ENCODE data around the gene ACSM6.
"Not testable (repeated sequence)": the region's sequence is repeated elsewhere in the genome, so short reads cannot be mapped to it uniquely, and the experiment has no call there.

Gene ACSM6
- total RNA-seq, result 0 to 0.03 (median 0) reads per million in 18 experiments

GRCh38 chr10:95193944-95194343 lies at the start of gene ACSM6:
Gene ACSM6 (plus strand): TSS chr10:95194238. CDS start chr10:95194486, 248 bp downstream.
- no peak for DNase-seq

- DNase-seq, result no peak
Measured at GRCh38 chr10:95168694-95169093, 25.3 kb upstream of the ACSM6 start.

DNA sequence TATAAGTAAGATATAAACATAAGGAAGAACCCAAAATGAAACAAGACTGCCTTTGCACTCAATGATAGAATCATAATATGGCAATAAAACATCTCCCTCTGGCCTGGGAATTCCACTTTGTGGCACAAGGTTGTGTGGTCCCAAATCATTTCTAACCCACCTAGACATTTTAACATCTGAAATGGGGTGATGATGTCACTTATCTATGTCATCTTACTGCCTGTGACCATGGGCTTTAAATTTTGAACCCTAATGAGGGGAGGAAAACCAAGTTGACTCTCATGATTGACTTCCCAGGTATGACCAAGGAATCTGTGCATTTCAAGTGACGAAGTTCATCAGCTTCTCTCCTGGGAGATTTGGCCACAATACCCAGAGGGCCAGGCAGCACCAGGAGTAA lies 24.5 kb upstream of the ACSM6 start:
- no peak for DNase-seq

DNA sequence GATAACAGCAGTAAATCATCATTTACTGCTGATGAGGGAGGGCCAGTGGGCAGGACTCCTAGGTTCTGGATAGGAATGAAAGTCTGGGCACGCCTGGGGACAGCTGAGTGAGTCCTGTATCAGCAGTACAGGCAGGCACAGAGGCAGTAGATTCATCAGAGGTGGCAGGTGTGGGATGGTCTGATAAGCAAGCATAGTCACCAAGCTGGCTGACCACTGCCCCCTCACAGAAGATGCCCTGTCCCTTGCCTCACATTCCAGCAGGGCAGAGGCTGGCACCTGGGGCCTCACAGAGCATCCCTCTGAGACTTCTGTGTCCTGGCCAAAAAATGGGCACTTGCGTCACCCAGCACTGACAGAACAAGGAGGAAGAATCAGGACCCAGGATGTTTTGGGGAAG lies 23.2 kb upstream of the ACSM6 start:
- DNase-seq, result no peak

DNA sequence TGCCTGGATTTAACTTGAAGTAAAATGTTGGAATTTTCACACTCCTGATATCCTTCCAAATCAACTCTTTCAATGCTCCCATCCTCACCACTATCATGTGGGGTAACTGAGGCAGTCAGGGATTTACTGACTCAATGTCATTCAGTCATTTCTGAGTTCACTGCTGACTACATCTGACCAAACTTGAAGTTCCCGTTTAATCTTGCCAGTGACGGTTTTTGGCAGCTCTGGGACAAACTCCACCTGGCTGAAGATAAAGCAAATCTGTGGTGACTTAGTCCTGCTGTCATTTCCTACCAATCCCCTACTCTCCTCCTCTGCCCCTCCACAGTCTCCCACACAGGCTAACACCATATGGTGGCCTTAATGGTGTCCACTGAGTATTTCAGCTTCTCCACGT lies 22.7 kb upstream of the ACSM6 start:
- no peak for DNase-seq

GRCh38 chr10:95172851-95173250 lies 21.2 kb upstream of the ACSM6 start:
- DNase-seq, result no peak

DNA sequence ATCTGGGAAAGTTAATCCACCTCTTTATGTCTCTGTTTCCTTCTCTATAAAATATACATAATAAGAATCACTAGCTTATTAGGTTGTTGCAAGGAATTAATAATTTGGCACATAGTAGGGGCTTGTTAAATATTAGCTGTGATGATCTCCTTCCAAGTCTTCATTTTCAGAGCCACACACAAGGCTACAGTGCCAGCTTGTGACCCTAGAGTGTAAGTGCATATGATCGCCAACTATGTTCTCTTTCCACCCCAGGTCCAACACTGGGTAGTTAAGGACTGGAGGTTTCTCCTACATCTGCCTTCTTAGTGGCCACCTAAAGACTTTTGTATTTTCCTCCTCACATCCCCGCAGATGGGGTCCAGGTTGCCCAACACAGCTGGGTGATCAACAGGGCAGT lies 17.9 kb upstream of the ACSM6 start:
- no peak for DNase-seq

DNA sequence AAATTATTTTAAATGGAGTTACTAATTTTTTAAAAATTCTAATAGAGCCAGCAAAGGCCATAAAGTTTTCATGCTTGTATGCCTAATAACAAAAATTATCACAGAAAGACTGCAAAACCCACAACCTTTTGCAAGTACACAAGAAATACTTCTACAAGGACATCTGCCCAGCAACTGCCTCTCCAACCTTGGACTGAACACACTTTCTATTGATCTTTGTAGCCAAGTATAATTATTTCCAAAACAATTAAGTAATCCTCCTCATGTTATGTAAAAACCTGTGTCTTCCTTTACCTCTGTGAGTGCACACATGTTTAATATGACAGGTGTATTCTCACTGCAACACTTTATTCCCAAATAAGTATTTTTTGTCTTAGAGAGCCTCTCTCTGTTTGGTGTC lies 16.6 kb upstream of the ACSM6 start:
- no peak for DNase-seq

- no peak for DNase-seq
Measured at GRCh38 chr10:95178266-95178665, 15.8 kb upstream of the ACSM6 start.

DNA sequence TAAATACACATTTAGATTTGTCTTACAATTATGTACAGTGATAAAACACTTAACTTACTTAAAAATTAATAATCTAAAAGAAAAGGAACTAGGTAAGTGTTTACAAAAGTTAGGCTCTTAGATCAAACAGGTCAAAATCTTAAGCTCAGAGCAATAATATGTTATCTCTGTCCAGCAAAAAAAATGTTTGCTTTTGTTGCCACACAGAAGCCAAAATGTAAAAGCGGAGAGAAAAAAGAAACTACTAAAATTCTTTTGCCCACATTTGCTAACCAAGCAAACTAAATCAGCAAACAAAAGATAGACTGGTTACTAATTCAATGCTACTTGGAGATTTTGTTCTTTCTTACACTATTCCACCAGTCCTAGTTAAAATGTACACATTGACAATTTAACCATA lies 15.2 kb upstream of the ACSM6 start:
- no peak for DNase-seq

- DNase-seq, result no peak
Measured at GRCh38 chr10:95181726-95182125, 12.3 kb upstream of the ACSM6 start.

GRCh38 chr10:95183271-95184230 lies 10.5 kb upstream of the ACSM6 start:
- DNase-seq, result peak; percentile 83 to 86

- no peak for DNase-seq
Measured at GRCh38 chr10:95187617-95188016, 6.4 kb upstream of the ACSM6 start.

DNA sequence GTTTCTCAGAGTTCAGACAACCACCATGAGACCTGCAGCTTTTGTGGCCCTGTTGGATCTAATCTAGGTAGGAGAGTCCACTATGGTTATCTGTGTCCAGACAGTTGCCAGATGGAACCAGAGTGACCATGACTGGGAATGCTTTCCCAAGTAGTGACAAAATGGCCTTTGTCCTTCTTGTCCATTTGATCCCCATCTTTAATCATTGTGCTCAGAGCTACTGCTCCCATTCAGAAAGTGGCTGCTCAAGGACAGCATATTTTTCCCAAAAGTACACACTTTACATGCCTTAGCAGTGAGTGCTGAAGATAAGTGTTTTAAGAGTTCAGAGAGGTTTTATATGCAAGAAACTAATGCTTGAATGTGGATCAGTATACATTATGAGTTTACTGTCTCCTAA lies 5.4 kb upstream of the ACSM6 start:
- no peak for DNase-seq

DNA sequence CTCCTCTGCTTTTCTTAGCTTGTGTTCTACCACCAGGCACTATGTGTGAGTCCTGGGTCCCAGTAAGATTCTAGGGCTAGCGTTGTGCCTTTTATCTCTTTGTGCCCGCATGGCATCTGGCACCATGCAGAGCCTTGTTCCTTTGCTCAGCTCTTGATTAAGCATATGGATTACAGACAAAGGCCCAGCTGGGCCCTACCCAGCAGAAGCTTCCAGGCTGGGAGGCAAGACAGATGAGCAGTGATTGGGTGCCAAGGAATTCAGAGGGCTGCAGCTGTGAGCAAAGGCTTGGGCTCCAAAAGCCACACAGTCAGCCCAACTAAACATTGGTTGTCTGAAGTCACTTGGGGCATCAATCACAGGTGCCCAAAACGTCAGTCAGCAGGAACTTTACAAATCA lies 2.0 kb downstream of the ACSM6 start:
- no peak for DNase-seq

GRCh38 chr10:95201736-95202135 lies 7.7 kb downstream of the ACSM6 start:
- no peak for DNase-seq

- not testable (repeated sequence) for DNase-seq
Measured at GRCh38 chr10:95202865-95203264, 8.8 kb downstream of the ACSM6 start.

DNA sequence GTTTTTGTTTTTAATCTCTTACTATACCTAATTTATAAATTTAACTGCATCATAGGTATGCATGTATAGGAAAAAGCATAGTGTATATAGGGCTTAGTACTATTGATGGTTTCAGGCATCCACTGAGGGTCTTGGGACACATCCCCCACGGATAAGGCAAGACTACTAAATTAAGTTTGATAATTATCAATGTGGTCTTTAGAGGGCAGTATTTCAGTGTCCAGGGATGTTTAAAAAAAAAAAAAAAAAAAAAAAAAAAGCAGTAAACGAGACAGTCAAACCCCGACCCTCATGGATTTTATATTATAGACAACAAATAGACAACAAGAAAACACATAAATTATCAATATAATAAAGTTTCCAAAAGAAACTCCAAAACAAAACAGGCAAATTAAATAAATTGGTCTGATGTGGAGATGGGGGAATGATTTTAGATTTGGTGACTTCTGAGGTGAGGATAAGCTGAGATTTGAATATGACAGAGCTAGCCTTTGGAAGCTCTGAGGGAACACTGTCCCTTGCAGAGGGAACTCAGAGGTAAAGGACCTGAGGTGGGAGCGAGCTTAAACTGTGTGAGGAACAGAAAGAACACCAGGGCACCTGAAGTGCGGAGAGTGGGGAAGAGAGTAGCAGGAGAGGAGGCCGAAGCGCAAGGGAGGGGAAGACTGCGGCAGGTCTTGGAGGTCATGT lies 14.8 kb downstream of the ACSM6 start:
- DNase-seq, result no peak

GRCh38 chr10:95209509-95210127 lies 15.6 kb downstream of the ACSM6 start:
- no peak for DNase-seq

DNA sequence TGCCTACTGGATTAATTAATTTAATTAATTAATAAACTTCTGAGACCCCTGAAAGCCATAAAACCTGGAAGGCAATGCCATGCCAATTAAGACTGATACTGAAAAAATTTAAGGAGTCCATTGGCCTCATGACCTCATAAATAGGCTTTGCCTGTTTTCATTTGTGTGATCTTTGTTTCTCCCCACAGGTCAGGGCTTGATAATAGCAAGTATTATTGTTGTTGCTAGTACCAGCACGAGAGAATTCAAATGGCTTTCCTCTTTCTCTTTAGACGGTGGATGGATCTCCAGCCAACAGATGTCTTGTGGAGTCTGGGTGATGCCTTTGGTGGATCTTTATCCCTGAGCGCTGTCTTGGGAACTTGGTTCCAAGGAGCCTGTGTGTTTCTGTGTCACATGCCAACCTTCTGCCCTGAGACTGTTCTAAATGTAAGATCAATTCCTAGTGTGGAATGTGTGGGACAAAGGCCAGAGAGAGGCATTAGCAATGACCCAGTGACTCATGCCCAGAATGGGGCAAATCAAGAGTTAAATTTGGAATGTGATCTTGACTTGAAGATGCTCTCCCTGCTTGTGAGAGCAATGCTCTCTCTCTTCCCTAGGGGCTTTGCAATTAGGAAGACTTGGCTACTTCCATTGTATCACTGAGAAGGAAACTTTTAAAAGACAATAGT lies 17.7 kb downstream of the ACSM6 start:
- no peak for DNase-seq

DNA sequence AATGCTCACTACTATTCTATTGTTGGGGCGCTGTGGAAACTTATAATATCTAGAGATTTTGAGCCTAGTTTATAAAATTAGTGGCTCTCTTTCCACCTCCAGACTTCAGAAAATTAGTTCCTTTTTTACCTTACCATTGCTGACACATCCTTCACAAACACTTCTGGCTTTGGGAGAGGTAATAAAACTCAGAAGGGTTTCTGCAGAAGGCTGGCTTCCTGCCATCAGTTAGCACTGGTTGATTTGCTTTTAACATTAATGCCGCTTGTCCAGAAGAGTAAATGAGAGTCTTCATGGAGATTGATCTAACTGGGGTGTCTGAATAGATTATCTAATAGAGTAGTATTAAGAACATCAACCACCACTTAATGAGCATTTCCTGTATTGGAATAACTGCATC lies 20.3 kb downstream of the ACSM6 start:
- no peak for DNase-seq

GRCh38 chr10:95214793-95215192 lies 20.8 kb downstream of the ACSM6 start:
- no peak for DNase-seq

DNA sequence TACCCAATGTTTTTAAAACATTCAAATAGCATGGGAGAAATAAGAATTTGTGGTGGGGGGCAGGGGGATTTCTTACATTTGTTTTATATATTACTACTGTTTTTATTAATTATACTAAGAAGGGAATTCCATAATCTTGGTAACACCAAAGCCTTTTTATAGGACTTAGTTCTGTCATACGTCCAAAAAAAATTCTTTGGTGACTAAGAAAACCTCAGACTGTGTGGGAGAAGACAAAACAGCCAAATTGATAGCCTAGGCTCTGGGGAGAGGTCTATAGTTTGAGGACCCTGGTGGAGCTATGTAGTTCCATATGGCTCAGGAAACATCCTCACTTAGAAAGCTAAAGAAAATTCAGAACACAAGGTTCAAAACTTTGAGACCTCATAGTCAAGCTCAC lies 23.4 kb downstream of the ACSM6 start:
- DNase-seq, result no peak

All from inflammatory macrophage (primary cell).